T-helper 22 cell (primary cell): Measurements from ENCODE around the gene DYNC1I2.

Experiments used
- DNase-seq: peaks from one replicate; pipeline ENCODE4 v3.0.0-alpha.2; 2020; ENCODE audit warnings: low read depth

The DYNC1I2 gene

GRCh38 chr2:171687287-171688128, at the start of gene DYNC1I2:
DYNC1I2 (plus strand) TSS chr2:171687469; CDS start chr2:171690156, 2,687 bp downstream.
- DNase-seq = peak; percentile 43

- no peak for DNase-seq
These were observed 35.4 kb upstream of the DYNC1I2 start for GRCh38 chr2:171651667-171652415.

DNA sequence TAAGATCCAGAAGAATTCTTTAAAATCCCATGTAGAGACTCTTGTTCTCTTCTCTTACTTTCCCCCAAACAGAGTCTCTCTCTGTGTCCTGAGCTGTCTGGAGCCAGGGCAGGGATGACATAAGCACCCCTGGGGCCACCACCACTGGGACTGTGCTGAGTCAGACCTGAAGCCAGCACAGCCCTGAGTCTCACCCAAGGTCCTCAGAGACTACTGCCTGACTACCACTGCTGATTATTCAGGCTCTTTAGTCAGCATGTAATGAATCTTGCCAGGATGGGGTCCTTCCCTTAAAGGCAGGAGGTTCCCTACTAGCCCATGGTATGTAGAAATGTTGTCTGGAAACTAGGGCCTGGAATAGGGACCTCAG, 34.9 kb upstream of the DYNC1I2 start:
- DNase-seq = no peak

GRCh38 chr2:171655586-171655985, 31.7 kb upstream of the DYNC1I2 start:
- DNase-seq = no peak

GRCh38 chr2:171667041-171667440, 20.2 kb upstream of the DYNC1I2 start:
- no peak for DNase-seq

GRCh38 chr2:171668183-171668582, 19.1 kb upstream of the DYNC1I2 start:
- DNase-seq = no peak

GRCh38 chr2:171669121-171669520, 18.1 kb upstream of the DYNC1I2 start:
- DNase-seq = no peak

GRCh38 chr2:171670655-171671054, 16.6 kb upstream of the DYNC1I2 start:
- no peak for DNase-seq

DNA sequence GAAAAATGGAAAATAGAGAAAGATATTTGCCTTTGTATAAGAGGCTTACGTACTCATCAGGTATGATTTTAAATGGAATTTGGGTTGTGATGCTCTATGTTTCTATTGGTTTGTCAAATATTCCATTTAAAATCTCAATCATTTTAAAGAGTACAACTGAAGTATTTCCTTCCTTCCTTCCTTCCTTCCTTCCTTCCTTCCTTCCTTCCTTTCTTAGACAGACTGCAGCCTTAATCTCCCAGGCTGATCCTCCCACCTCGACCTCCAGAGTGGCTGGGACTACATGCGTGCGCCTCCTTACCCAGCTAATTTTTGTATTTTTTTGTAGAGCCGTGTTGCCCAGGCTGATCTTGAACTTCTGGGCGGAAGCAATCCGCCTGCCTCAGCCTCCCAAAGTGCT, 15.4 kb upstream of the DYNC1I2 start:
- DNase-seq = no peak

GRCh38 chr2:171673905-171674304, 13.4 kb upstream of the DYNC1I2 start:
- DNase-seq = no peak

GRCh38 chr2:171675810-171676345, 11.4 kb upstream of the DYNC1I2 start:
- no peak for DNase-seq

DNA sequence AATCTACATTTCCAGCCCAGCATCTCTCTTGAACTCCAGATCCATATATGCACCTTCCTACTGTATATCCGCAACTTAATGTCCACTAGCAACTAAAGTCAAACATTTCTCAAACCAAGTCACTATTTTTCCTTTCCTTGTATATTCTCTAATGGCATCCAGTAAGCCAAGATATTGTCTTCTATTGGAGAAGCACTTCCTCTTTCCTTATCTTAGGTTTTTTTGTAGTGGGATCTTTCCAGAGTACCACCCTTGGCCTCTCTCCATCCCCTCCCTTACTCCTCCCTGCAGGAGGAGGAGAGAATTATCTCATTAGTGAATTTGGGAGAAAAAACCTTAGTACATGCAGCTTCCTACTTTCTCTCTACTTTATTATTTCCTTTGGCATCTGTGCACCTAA, 8.7 kb upstream of the DYNC1I2 start:
- DNase-seq = no peak

- DNase-seq = no peak
These were observed 828 bp downstream of the DYNC1I2 start for GRCh38 chr2:171688129-171688465.

DNA sequence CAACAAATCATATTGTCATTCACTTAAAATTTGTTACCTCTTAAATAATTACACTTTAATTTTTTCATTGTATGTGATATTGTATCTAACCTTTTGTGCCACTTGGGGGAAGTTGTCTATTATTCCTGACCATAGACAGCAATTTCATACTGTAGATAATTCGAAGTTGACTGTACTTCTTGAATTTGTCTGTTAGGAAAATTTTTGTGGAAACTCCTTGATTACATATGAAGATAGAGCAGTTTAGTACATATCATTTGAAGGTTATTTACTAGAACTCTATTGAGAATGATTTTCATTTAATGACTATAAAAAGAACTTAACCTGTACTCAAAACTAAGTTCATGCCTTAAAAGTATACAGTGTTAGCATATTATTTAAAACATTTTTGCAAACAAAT, 5.1 kb downstream of the DYNC1I2 start:
- no peak for DNase-seq

- no peak for DNase-seq
These were observed 15.7 kb downstream of the DYNC1I2 start for GRCh38 chr2:171702781-171703556.

DNA sequence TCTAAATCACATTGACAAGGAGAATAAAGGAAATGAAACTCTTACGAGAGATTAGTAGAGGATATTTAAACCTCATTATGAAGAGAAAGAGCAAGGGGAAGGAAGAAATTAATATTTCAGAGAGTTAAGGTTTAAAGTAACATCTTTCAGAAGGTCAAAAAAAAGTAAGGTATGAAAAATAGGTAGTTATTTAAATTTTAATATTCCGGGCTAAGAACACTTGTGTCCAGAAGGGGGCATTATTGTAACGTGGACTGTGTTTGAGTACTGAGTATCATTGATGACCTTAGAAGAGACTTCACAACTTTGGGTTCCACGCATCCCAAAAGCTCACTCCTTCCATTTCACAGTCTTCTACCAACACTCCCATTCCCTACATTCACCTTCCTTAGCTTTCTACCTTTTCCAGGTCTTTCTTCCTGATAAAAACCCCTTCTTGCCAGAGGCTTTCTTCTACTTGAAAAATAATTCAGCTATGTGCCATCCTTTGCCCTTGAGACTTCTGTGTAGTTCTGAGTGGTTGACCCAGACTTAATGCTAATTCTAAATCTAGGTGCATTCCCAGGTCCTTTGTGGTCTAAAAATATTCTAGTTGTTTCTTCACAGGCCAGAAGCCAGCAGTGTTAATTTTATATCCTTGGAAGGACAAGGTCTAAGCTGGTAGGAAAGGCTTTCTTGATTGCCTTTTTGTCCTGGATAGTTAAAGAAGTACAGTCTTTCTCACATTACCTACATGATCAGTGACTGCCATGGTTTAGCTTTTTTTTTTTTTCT, 16.5 kb downstream of the DYNC1I2 start:
- DNase-seq = no peak

DNA sequence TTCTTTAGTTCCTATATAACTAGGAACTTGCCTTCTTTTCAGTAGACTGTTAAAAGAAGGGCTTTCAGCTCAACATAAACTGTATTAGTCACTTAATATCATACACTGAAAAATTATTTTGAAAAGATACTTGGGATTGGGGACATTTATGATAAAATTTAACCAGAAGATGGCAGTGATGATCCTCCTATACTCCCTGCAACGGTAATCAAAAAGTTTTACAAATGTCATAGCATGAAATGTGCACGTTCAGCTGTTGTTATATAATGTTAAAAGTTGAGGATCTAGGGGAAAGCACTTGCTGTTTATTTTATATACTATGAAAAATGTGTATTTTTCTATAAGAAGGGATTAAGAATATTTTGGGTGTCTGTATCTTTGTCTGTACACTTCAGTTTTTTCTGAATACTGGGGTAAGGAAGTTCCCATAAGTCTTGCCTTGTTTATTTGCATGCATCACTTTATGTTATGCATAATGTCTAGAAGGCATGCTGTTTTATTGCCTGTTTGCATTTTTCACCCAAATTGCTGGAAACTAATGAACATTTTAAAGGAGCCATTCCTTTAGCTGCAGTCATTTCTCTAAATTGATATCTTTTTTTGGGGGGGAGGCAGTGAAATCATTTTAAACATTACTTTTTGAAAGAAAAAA, 19.0 kb downstream of the DYNC1I2 start:
- DNase-seq = no peak

DNA sequence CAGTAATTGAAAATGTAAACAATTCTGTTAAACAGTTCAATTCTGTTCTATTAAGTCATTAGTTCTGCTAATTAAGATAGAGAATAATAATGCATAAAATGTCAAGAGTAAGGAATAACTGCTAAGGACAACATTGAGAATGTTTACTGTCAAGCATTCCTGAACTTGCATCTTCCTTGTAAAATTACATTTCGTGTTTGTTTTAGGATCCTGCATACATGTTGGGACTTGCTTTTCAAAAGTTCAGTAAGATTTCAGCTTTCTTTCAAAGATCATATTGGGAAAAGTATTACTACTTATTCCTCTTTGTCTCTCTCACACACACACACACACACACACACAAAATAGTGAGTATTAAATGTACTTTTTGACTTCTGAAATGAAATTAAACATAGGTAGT, 20.5 kb downstream of the DYNC1I2 start:
- DNase-seq = no peak

- no peak for DNase-seq
These were observed 21.9 kb downstream of the DYNC1I2 start for GRCh38 chr2:171709011-171709685.

GRCh38 chr2:171711351-171711750, 24.1 kb downstream of the DYNC1I2 start:
- no peak for DNase-seq

DNA sequence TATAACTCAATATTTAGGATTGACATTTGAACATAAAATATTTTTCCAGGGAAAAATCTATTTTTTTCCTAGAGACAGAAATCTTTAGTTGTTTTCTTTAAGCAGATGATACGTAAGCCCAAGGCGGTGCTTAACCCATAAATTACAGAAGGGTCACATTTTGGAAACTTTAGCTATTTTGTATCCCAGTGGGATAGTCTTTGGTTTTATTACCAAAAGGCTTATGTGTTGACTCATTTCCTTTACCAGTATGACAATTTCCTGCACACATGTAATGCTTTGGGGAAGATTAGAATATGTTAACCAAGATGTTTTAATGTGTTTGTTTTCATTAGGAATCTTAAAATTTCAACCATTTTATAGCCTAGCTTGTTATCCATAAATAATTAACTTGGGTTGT, 24.8 kb downstream of the DYNC1I2 start:
- DNase-seq = no peak
